ENCODE results near the gene PXDN. TPM values are rescaled to one million over a fixed set of nuclear protein-coding genes. Genes with fewer than 3 reads are reported as not detected.

PXDN gene
- total and polyA plus RNA-seq, 2 of the 4 experiments (the other 2 are of a cell fraction): 153 to 332 TPM

GRCh38 chr2:1747065-1747941 is 3.0 kb upstream of the PXDN start (continued):
- TF ChIP-seq POLR2A (IDR thresholded peaks at IDR 0.05; ENCODE audit: low read depth, low read length): no peak; the same call in 1 of the 2 replicates
- no peak for TF ChIP-seq SMC3 (IDR thresholded peaks at IDR 0.05; ENCODE audit: low read depth, low read length)

DNA sequence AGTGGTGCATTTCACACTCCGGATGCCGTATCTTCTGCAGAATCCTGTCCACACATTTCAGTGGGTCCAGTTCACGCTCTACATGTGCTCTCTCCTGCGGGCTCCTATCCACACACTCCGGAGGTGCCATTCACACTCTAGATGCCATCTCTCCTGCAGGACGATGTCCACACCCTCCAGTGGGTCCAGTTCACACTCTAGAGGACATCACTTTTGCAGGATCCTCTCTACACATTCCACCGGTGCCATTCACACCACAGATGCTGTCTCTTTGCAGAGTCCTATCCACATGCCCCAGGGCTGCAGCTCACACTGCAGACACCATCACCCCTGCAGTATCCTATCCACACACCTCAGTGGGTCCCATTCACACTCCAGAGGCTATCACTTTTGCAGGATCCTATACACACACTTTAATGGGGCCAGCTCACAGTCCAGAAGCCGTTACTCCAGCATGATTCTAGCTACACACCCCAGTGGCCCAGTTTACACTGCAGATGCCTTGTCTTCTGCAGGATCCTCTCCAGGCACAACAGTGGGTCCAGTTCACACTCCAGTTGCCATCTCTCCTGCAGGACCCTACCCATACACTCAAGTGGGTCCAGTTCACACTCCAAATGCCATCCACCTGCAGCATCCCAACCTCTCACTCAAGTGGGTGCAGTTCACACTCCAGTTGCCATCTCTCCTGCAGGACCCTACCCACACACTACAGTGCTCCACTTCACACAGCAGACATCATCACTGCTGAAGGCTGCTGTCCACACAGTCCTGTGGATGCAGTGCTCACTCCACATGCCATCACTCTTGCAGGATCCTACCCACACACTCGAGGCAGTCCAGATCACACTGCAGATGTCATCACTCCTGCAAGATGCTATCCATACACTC is 2.1 kb upstream of the PXDN start:
- Histone ChIP-seq H3K4ac (ENCODE audit: low read depth, low read length) (no peak overlapping the region), H3K27me3 (ENCODE audit: control insufficient read depth, insufficient read depth, low read length) (no peaks in the 10 kb centered on the region), H3K56ac (ENCODE audit: extremely low read depth, insufficient read depth, low read length) (no peak overlapping the region), H3K9ac (ENCODE audit: low read depth, low read length) (no peak overlapping the region), H2BK20ac (ENCODE audit: low read depth, low read length) (no peak overlapping the region), H3K18ac (ENCODE audit: low read depth, low read length) (no peak overlapping the region), H2BK120ac (ENCODE audit: low read depth, low read length) (no peak overlapping the region), H4K5ac (ENCODE audit: low read depth, low read length) (no peak overlapping the region), H3K4me3 (ENCODE audit: insufficient read depth, low read depth, low read length) (no peak overlapping the region), H4K20me1 (ENCODE audit: insufficient read depth, low read length) (peaks cover 18% of the 10 kb centered on the region), H3K14ac (replicated peaks; ENCODE audit: low read depth, low read length) (no peak overlapping the region), H3K36me3 (ENCODE audit: control insufficient read depth, insufficient read depth, low read length) (peaks cover 5% of the 10 kb centered on the region), H3K23ac (ENCODE audit: low read depth, low read length) (peak overlapping the region; percentile 59; the same call in 1 of the 2 replicates), H3K9me3 (ENCODE audit: control insufficient read depth, insufficient read depth, low read length) (no peaks in the 10 kb centered on the region), H4K8ac (ENCODE audit: low read depth in 2 of 2, low read length in 2 of 2) (no peak overlapping the region), H2AFZ (replicated peaks; ENCODE audit: low read length, poor library complexity) (peak overlapping the region; percentile 37), H2BK5ac (ENCODE audit: low read depth, low read length, poor library complexity, severe bottlenecking) (no peak overlapping the region), H4K91ac (ENCODE audit: insufficient read depth, low read depth, low read length) (no peak overlapping the region; the same call in 1 of the 2 replicates), H3K9me1 (ENCODE audit: insufficient read depth, low read length) (peaks cover 27% of the 10 kb centered on the region), H2AK5ac (ENCODE audit: low read depth, low read length) (peak overlapping the region; percentile 83; the same call in 1 of the 2 replicates), H3K27ac (ENCODE audit: insufficient read depth, low read length) (no peak overlapping the region), H3K79me1 (ENCODE audit: low read depth in 1 of 2, low read length in 2 of 2) (peaks cover 9 to 53% of the 10 kb centered on the region in 2 experiments; a peak in 3 of 4 replicates), H2BK15ac (ENCODE audit: low read depth, low read length) (no peak overlapping the region), H3K4me2 (ENCODE audit: low read depth, low read length) (no peak overlapping the region), H3K4me1 (ENCODE audit: control insufficient read depth, insufficient read depth, low read length) (peaks cover 22% of the 10 kb centered on the region), H2AK9ac (replicated peaks; ENCODE audit: low read depth, low read length, poor library complexity) (peak overlapping the region; percentile 12)
- no TSS peak for BruUV-seq (replicated peaks)
- in situ Hi-C loops (cut with MboI; ENCODE audit: low sequenced_read_pairs): loop anchor here (5.0 kb wide), 1 partner anchor 69 kb away; no protein-coding TSS in a partner anchor
- intact Hi-C loops (cut with micrococcal nuclease): no loop called here
- ATAC-seq (ENCODE audit: low read depth): no peak
- DNase-seq: no peak
- 95% methylated on average over 8 of the region's 9 CpGs; no CpG with 5 or more reads in 1 of the 2 experiments for WGBS, 2 experiments (ENCODE audit: extremely low coverage in 2 of 2, insufficient read length in 1 of 2)
- POLR2A ChIA-PET (ENCODE audit: unreplicated experiment): no interaction called here
- CTCF ChIA-PET: no interaction called here
- dilution Hi-C loops (cut with HindIII; ENCODE audit: low sequenced_read_pairs, unreplicated experiment): no loop called here
- no peak for TF ChIP-seq ELK1 (IDR thresholded peaks at IDR 0.05; ENCODE audit: borderline replicate concordance, low read depth, low read length)
- no peak for TF ChIP-seq CEBPB (IDR thresholded peaks at IDR 0.05; ENCODE audit: low read depth, low read length)
- no peak for TF ChIP-seq MXI1 (IDR thresholded peaks at IDR 0.05; ENCODE audit: borderline replicate concordance, low read depth, low read length)
- TF ChIP-seq SMC3 (IDR thresholded peaks at IDR 0.05; ENCODE audit: low read depth, low read length): no peak
- no peak for TF ChIP-seq MAZ (IDR thresholded peaks at IDR 0.05; ENCODE audit: borderline replicate concordance, low read depth, low read length)
- TF ChIP-seq, protein P1, sequence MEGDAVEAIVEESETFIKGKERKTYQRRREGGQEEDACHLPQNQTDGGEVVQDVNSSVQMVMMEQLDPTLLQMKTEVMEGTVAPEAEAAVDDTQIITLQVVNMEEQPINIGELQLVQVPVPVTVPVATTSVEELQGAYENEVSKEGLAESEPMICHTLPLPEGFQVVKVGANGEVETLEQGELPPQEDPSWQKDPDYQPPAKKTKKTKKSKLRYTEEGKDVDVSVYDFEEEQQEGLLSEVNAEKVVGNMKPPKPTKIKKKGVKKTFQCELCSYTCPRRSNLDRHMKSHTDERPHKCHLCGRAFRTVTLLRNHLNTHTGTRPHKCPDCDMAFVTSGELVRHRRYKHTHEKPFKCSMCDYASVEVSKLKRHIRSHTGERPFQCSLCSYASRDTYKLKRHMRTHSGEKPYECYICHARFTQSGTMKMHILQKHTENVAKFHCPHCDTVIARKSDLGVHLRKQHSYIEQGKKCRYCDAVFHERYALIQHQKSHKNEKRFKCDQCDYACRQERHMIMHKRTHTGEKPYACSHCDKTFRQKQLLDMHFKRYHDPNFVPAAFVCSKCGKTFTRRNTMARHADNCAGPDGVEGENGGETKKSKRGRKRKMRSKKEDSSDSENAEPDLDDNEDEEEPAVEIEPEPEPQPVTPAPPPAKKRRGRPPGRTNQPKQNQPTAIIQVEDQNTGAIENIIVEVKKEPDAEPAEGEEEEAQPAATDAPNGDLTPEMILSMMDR (conservative IDR thresholded peaks at IDR 0.05; ENCODE audit: low read depth, low read length): no peak
- no peak for TF ChIP-seq MAFK (IDR thresholded peaks at IDR 0.05; ENCODE audit: low read depth, low read length)
- TF ChIP-seq RFX5 (IDR thresholded peaks at IDR 0.05; ENCODE audit: low read depth, low read length): no peak
- no peak for TF ChIP-seq NFE2L2 (IDR thresholded peaks at IDR 0.05; ENCODE audit: low read depth, low read length)
- TF ChIP-seq BHLHE40 (IDR thresholded peaks at IDR 0.05; ENCODE audit: low read depth, low read length): no peak
